Measurements from ENCODE around the gene HRAS.

DNA sequence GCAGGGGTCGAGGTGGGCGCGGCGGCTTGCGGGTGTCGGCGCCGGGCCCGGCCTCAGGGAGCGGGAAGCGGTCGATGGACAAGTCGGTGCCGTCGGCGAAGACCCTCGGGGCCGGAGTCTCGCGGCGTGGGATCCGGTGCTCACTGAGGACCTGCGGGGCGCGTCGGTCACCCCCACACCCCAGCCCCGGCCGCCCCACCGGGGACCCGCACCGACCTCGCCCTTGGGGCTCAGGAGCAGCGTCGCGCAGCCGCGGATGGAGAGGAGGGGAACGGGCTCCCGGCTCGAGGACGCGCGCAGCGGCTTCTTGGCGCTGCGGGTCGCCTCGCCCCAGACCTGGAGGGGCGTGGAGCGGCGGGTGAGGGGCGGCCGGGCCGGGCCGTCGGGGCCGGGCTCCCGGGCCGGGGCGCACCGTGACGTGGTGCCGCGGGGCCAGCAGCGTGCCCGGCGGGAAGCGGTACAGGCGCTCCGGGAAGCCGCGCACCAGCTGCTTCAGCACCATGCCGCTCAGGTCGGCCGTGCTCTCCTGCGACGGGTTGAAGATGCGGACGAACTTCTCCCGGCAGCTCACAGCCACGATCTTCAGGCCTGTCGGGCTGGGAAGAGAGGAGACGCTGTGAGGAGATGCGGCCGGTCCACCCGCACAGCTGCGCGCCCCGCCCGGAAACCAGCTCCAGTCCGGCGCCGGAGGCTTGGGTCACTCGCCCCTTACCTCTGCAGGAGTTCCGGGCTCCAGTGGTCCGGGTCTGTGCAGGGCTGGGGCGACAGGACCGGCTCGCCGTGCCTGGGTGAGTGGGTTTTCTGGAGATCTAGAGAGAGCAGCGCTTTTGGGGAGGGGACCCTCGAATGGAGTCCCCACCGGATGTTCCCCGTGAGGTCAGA, 20.6 kb upstream of the HRAS start:
- no peak for TF ChIP-seq POLR2AphosphoS5 (IDR thresholded peaks at IDR 0.05; ENCODE audit: insufficient read depth in 1 of 2, low read depth in 1 of 2)
- TF ChIP-seq, protein P1, sequence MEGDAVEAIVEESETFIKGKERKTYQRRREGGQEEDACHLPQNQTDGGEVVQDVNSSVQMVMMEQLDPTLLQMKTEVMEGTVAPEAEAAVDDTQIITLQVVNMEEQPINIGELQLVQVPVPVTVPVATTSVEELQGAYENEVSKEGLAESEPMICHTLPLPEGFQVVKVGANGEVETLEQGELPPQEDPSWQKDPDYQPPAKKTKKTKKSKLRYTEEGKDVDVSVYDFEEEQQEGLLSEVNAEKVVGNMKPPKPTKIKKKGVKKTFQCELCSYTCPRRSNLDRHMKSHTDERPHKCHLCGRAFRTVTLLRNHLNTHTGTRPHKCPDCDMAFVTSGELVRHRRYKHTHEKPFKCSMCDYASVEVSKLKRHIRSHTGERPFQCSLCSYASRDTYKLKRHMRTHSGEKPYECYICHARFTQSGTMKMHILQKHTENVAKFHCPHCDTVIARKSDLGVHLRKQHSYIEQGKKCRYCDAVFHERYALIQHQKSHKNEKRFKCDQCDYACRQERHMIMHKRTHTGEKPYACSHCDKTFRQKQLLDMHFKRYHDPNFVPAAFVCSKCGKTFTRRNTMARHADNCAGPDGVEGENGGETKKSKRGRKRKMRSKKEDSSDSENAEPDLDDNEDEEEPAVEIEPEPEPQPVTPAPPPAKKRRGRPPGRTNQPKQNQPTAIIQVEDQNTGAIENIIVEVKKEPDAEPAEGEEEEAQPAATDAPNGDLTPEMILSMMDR (IDR thresholded peaks at IDR 0.05), result no peak
